ENCODE measurements around the gene WDR36. TPM values are rescaled to one million over a fixed set of nuclear protein-coding genes. Genes with fewer than 3 reads are reported as not detected.
A peak's percentile ranks its signal among the peaks of the same experiment; 100 is the strongest.

The WDR36 gene
- polyA plus RNA-seq, 3 donors = 7.2 to 8.7 (median 8.2) TPM

- H3K27ac Mint-ChIP-seq = no peak overlapping the region
- H3K27me3 ChIP-seq (ENCODE audit: control insufficient read depth in 2 of 2, insufficient read depth in 2 of 2, low read length in 2 of 2) = no peaks in the 10 kb centered on the region
- H3K4me1 Mint-ChIP-seq = peaks cover 18% of the 10 kb centered on the region
- no peak overlapping the region for H3K27ac ChIP-seq (ENCODE audit: low read depth in 1 of 2, low read length in 2 of 2)
- no peaks in the 10 kb centered on the region for H3K9me3 ChIP-seq (replicated peaks in 1 of 2; ENCODE audit: control insufficient read depth in 1 of 2, insufficient read depth in 1 of 2, low read length in 2 of 2)
- no peak overlapping the region for H3K4me2 ChIP-seq (replicated peaks; ENCODE audit: extremely low read depth, low read length, poor library complexity, severe bottlenecking)
- DNase-seq = no peak
- intact Hi-C loops (cut with micrococcal nuclease) = no loop called here
- H3K4me1 ChIP-seq (ENCODE audit: control insufficient read depth in 1 of 2, insufficient read depth in 2 of 2, low read length in 2 of 2) = peaks cover 13 to 17% of the 10 kb centered on the region in 2 donors
- no peak overlapping the region for H3K9ac ChIP-seq (ENCODE audit: insufficient read depth, low read length, poor library complexity, severe bottlenecking)
- H3K4me3 ChIP-seq (replicated peaks in 1 of 3; ENCODE audit: low read depth in 2 of 3, low read length in 3 of 3) = no peak overlapping the region
- no peaks in the 10 kb centered on the region for H3K9me3 Mint-ChIP-seq
- H3K36me3 ChIP-seq (replicated peaks in 1 of 2; ENCODE audit: control insufficient read depth in 1 of 2, insufficient read depth in 2 of 2, low read length in 2 of 2) = peaks cover 66 to 74% of the 10 kb centered on the region in 2 donors
- H4K20me1 ChIP-seq (ENCODE audit: insufficient read depth, low read length) = no peaks in the 10 kb centered on the region
- no peak for TF ChIP-seq CTCF (IDR thresholded peaks at IDR 0.05)
- no peaks in the 10 kb centered on the region for H3K79me2 ChIP-seq (ENCODE audit: insufficient read depth, low read length)
- H3K4me3 Mint-ChIP-seq = no peak overlapping the region
- no CpG with 5 or more reads among the region's 1 CpG for WGBS (ENCODE audit: insufficient coverage)
- no peak overlapping the region for H2AFZ ChIP-seq (ENCODE audit: insufficient read depth, low read depth, low read length, poor library complexity, severe bottlenecking)
- H3K27me3 Mint-ChIP-seq (ENCODE audit: low read depth in 3 of 3) = no peaks in the 10 kb centered on the region
- H3K36me3 Mint-ChIP-seq = peaks cover 49 to 55% of the 10 kb centered on the region in 2 donors
Measured at GRCh38 chr5:111115229-111115628, 23.1 kb downstream of the WDR36 start.

- H3K27ac ChIP-seq (ENCODE audit: low read depth in 1 of 2, low read length in 2 of 2) = peak overlapping the region in 1 of 2 donors; percentile 36
- intact Hi-C loops (cut with micrococcal nuclease) = no loop called here
- no CpG with 5 or more reads among the region's 1 CpG for WGBS (ENCODE audit: insufficient coverage)
Measured at GRCh38 chr5:111116550-111116949, 24.4 kb downstream of the WDR36 start.

More at GRCh38 chr5:111116550-111116949, 24.4 kb downstream of the WDR36 start:
- H3K4me1 ChIP-seq (ENCODE audit: control insufficient read depth in 1 of 2, insufficient read depth in 2 of 2, low read length in 2 of 2) = peaks cover 13 to 17% of the 10 kb centered on the region in 2 donors
- no peak overlapping the region for H3K27ac Mint-ChIP-seq
- H3K4me3 ChIP-seq (replicated peaks in 1 of 3; ENCODE audit: low read depth in 2 of 3, low read length in 3 of 3) = no peak overlapping the region
- TF ChIP-seq CTCF (IDR thresholded peaks at IDR 0.05) = no peak
- H3K4me3 Mint-ChIP-seq = no peak overlapping the region
- H3K79me2 ChIP-seq (ENCODE audit: insufficient read depth, low read length) = no peaks in the 10 kb centered on the region
- peaks cover 66 to 74% of the 10 kb centered on the region in 2 donors for H3K36me3 ChIP-seq (replicated peaks in 1 of 2; ENCODE audit: control insufficient read depth in 1 of 2, insufficient read depth in 2 of 2, low read length in 2 of 2)
- no peaks in the 10 kb centered on the region for H4K20me1 ChIP-seq (ENCODE audit: insufficient read depth, low read length)
- peaks cover 18% of the 10 kb centered on the region for H3K4me1 Mint-ChIP-seq
- no peak overlapping the region for H3K9ac ChIP-seq (ENCODE audit: insufficient read depth, low read length, poor library complexity, severe bottlenecking)
- peaks cover 49 to 55% of the 10 kb centered on the region in 2 donors for H3K36me3 Mint-ChIP-seq
- no peaks in the 10 kb centered on the region for H3K27me3 ChIP-seq (ENCODE audit: control insufficient read depth in 2 of 2, insufficient read depth in 2 of 2, low read length in 2 of 2)
- no peaks in the 10 kb centered on the region for H3K9me3 ChIP-seq (replicated peaks in 1 of 2; ENCODE audit: control insufficient read depth in 1 of 2, insufficient read depth in 1 of 2, low read length in 2 of 2)
- H3K4me2 ChIP-seq (replicated peaks; ENCODE audit: extremely low read depth, low read length, poor library complexity, severe bottlenecking) = peak overlapping the region; percentile 14
- no peaks in the 10 kb centered on the region for H3K27me3 Mint-ChIP-seq (ENCODE audit: low read depth in 3 of 3)
- no peak overlapping the region for H2AFZ ChIP-seq (ENCODE audit: insufficient read depth, low read depth, low read length, poor library complexity, severe bottlenecking)
- peak; percentile 29 to 50 (median 32) for DNase-seq
- H3K9me3 Mint-ChIP-seq = no peaks in the 10 kb centered on the region

Measured in CD14-positive monocyte (primary cell).